ENCODE results near the gene CD200R1L. TPM values are rescaled to one million over a fixed set of nuclear protein-coding genes. Genes with fewer than 3 reads are reported as not detected.

CD200R1L gene
- total RNA-seq, 1 donor from 2014 or later: not detected

DNA sequence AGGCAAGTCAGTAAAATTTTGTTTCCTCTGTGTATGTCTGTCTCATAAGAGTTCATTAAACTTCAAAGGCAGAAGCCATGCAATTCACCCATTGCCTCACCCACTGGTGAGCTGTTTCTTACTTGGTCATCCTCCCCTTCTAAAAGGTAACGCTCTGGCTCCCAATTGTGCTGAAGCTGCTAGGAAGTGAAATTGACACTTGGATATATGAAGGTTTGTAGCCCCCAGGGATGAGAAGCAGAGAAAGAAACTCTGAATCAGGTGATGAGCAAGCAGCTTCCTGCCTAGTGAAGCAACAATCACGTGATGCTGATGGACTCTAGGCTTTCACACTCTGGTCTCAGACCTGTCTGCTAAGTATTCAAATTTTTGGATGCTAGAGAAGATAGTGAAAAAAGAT is 70.7 kb downstream of the CD200R1L start:
- no peak overlapping the region for H3K27ac Mint-ChIP-seq (ENCODE audit: unreplicated experiment)
- H3K27me3 Mint-ChIP-seq (ENCODE audit: low read depth): no peaks in the 10 kb centered on the region
- H3K4me1 Mint-ChIP-seq: no peaks in the 10 kb centered on the region
- no peak overlapping the region for H3K4me3 Mint-ChIP-seq
- H3K36me3 Mint-ChIP-seq (ENCODE audit: low read depth): no peaks in the 10 kb centered on the region
- TF ChIP-seq CTCF (conservative IDR thresholded peaks at IDR 0.05): no peak
- no peak for DNase-seq (ENCODE audit: low read depth, low spot score)
- H3K9me3 Mint-ChIP-seq: no peaks in the 10 kb centered on the region

GRCh38 chr3:112775011-112775742 is 71.5 kb downstream of the CD200R1L start:
- no peak overlapping the region for H3K4me3 Mint-ChIP-seq
- no peaks in the 10 kb centered on the region for H3K36me3 Mint-ChIP-seq (ENCODE audit: low read depth)
- H3K4me1 Mint-ChIP-seq: no peaks in the 10 kb centered on the region
- no peaks in the 10 kb centered on the region for H3K27me3 Mint-ChIP-seq (ENCODE audit: low read depth)
- no peak overlapping the region for H3K27ac Mint-ChIP-seq (ENCODE audit: unreplicated experiment)
- no peaks in the 10 kb centered on the region for H3K9me3 Mint-ChIP-seq
- no peak for TF ChIP-seq CTCF (conservative IDR thresholded peaks at IDR 0.05)
- no peak for DNase-seq (ENCODE audit: low read depth, low spot score)

DNA sequence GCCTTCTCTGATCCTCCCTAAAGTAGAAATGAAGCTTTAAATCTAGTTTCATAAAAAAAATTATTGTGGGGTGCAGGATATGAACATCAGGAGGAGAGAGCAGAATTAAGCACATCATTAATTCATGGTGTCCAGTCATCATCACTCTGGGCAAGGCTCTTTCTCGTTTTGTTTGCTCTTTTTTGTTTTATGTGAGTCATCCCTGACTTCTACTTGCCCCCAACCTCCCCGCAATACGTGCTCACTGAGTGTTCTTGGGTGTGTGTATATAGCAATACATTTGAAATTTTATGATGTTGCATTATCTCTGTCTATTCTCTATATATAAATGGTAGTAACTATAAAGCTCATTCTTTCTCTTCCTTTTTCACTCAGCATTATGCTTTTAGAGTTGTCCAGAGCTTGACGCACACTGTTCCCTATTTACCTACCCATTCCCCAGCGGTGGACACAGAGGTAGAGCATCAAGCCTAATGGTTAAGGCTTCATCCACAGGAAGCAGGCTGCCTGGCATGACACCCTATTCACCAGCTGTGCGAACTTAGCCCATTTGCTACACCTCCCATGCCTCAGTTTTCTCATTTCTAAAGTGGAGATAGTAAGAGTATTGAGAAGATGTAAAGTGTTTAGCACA is 72.3 kb downstream of the CD200R1L start:
- no peaks in the 10 kb centered on the region for H3K36me3 Mint-ChIP-seq (ENCODE audit: low read depth)
- H3K4me1 Mint-ChIP-seq: no peaks in the 10 kb centered on the region
- H3K4me3 Mint-ChIP-seq: no peak overlapping the region
- no peaks in the 10 kb centered on the region for H3K9me3 Mint-ChIP-seq
- H3K27me3 Mint-ChIP-seq (ENCODE audit: low read depth): no peaks in the 10 kb centered on the region
- no peak overlapping the region for H3K27ac Mint-ChIP-seq (ENCODE audit: unreplicated experiment)
- DNase-seq (ENCODE audit: low read depth, low spot score): no peak
- no peak for TF ChIP-seq CTCF (conservative IDR thresholded peaks at IDR 0.05)

GRCh38 chr3:112773864-112774263 is 72.8 kb downstream of the CD200R1L start:
- DNase-seq (ENCODE audit: low read depth, low spot score): no peak
- TF ChIP-seq CTCF (conservative IDR thresholded peaks at IDR 0.05): no peak
- Mint-ChIP-seq H3K27ac (ENCODE audit: unreplicated experiment) (no peak overlapping the region), H3K4me1 (no peaks in the 10 kb centered on the region), H3K36me3 (ENCODE audit: low read depth) (no peaks in the 10 kb centered on the region), H3K9me3 (no peaks in the 10 kb centered on the region), H3K4me3 (no peak overlapping the region), H3K27me3 (ENCODE audit: low read depth) (no peaks in the 10 kb centered on the region)

GRCh38 chr3:112770951-112771350 is 75.7 kb downstream of the CD200R1L start:
- Mint-ChIP-seq H3K27ac (ENCODE audit: unreplicated experiment) (no peak overlapping the region), H3K36me3 (ENCODE audit: low read depth) (no peaks in the 10 kb centered on the region), H3K4me3 (no peak overlapping the region), H3K27me3 (ENCODE audit: low read depth) (no peaks in the 10 kb centered on the region), H3K9me3 (no peaks in the 10 kb centered on the region), H3K4me1 (no peaks in the 10 kb centered on the region)
- no peak for DNase-seq (ENCODE audit: low read depth, low spot score)
- TF ChIP-seq CTCF (conservative IDR thresholded peaks at IDR 0.05): no peak

All from neural crest cell (in vitro differentiated cells).